ENCODE data around the gene PRR14.
"Not testable (repeated sequence)": the region's sequence is repeated elsewhere in the genome, so short reads cannot be mapped to it uniquely, and the experiment has no call there.

GRCh38 chr16:30696646-30697045 is 45.9 kb downstream of the PRR14 start:
- not testable (repeated sequence) for TF ChIP-seq MXI1 (IDR thresholded peaks at IDR 0.05; ENCODE audit: borderline replicate concordance, low read depth, low read length); RAD21 (IDR thresholded peaks at IDR 0.05; ENCODE audit: low read length); BHLHE40 (IDR thresholded peaks at IDR 0.05; ENCODE audit: low read depth, low read length); POLR2A (IDR thresholded peaks at IDR 0.05; ENCODE audit: low read depth, low read length); RCOR1 (IDR thresholded peaks at IDR 0.05; ENCODE audit: insufficient replicate concordance, low read length); MAFK (IDR thresholded peaks at IDR 0.05; ENCODE audit: low read depth, low read length); CTCF (conservative IDR thresholded peaks at IDR 0.05; ENCODE audit: low read depth, low read length); CHD1 (IDR thresholded peaks at IDR 0.05; ENCODE audit: low read depth, low read length); ELK1 (IDR thresholded peaks at IDR 0.05; ENCODE audit: borderline replicate concordance, low read depth, low read length); CEBPB (IDR thresholded peaks at IDR 0.05; ENCODE audit: low read depth, low read length); USF2 (IDR thresholded peaks at IDR 0.05; ENCODE audit: low read depth, low read length); RFX5 (IDR thresholded peaks at IDR 0.05; ENCODE audit: low read depth, low read length); NFE2L2 (IDR thresholded peaks at IDR 0.05; ENCODE audit: low read depth, low read length)
